ENCODE data around the gene ABCA2. TPM values are rescaled to one million over a fixed set of nuclear protein-coding genes. Genes with fewer than 3 reads are reported as not detected.

The ABCA2 gene
- total and polyA plus RNA-seq, 9 of the 15 experiments (the other 6 are each of a cell fraction or from before 2014, with no cell fraction given): 0.69 to 16.3 (median 6.1) TPM; not detected in 2

DNA sequence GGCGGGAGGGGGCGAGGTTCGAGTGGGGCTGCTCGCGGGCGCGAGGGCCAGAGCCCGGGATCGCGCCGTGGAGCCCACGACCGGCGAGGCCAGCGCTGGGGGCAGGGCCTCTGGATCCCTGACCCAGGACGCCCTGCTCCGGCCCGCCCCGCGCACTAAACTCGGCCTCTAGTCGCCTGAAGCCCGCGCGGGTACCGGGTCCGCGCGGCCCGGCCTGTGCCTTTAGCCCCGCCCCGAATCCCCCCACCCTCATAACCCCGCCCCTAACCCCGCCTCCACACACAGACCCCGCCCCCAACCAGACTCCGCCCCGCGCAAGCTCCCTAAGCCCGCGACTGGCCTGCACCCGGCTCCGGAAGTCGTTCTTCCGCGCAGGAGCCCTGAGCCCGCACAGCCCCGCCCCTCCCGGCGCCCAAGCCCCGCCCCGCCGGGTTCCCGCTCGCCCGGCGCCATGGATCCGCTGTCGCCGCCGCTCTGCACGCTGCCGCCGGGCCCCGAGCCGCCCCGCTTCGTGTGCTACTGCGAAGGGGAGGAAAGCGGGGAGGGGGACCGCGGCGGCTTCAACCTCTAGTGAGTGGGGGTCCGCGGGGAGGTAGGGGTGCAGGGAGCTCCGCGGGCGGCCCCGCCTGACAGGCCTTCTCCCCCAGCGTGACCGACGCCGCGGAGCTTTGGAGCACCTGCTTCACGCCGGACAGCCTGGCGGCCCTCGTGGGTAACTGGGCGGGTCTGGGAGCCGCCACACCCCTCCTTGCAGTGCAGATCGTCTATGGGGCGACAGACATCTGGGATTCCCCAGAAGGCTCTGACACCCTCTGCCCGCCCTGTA, 35.8 kb downstream of the ABCA2 start, which contains the start of gene PAXX (continued):
- TF ChIP-seq, protein P1, sequence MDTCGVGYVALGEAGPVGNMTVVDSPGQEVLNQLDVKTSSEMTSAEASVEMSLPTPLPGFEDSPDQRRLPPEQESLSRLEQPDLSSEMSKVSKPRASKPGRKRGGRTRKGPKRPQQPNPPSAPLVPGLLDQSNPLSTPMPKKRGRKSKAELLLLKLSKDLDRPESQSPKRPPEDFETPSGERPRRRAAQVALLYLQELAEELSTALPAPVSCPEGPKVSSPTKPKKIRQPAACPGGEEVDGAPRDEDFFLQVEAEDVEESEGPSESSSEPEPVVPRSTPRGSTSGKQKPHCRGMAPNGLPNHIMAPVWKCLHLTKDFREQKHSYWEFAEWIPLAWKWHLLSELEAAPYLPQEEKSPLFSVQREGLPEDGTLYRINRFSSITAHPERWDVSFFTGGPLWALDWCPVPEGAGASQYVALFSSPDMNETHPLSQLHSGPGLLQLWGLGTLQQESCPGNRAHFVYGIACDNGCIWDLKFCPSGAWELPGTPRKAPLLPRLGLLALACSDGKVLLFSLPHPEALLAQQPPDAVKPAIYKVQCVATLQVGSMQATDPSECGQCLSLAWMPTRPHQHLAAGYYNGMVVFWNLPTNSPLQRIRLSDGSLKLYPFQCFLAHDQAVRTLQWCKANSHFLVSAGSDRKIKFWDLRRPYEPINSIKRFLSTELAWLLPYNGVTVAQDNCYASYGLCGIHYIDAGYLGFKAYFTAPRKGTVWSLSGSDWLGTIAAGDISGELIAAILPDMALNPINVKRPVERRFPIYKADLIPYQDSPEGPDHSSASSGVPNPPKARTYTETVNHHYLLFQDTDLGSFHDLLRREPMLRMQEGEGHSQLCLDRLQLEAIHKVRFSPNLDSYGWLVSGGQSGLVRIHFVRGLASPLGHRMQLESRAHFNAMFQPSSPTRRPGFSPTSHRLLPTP (IDR thresholded peaks at IDR 0.05; ENCODE audit: borderline replicate concordance, extremely low read depth, insufficient read length): no peak
- TF ChIP-seq HINFP (tag; conservative IDR thresholded peaks at IDR 0.05; ENCODE audit: low read depth) (no peak), WHSC1 (IDR thresholded peaks at IDR 0.05; ENCODE audit: low read length) (no peak), TGIF2 (CRISPR knock-in tag; IDR thresholded peaks at IDR 0.05) (no peak), GTF2F1 (IDR thresholded peaks at IDR 0.05; ENCODE audit: low read depth, low read length) (no peak), ZNF778 (CRISPR knock-in tag; IDR thresholded peaks at IDR 0.05) (no peak), CEBPG (CRISPR knock-in tag; IDR thresholded peaks at IDR 0.05) (no peak), CEBPG (tag; conservative IDR thresholded peaks at IDR 0.05 in 1 of 2, IDR thresholded peaks at IDR 0.05 in 1 of 2) (no peak), SMARCB1 (IDR thresholded peaks at IDR 0.05; ENCODE audit: insufficient read length, low read depth) (no peak), KDM2B (CRISPR knock-in tag; IDR thresholded peaks at IDR 0.05) (no peak), CBFA2T2 (conservative IDR thresholded peaks at IDR 0.05) (no peak), FUS (optimal IDR thresholded peaks at IDR 0.05; ENCODE audit: low read depth, low read length) (no peak), HIVEP1 (CRISPR knock-in tag; IDR thresholded peaks at IDR 0.05) (no peak), ZNF766 (CRISPR knock-in tag; conservative IDR thresholded peaks at IDR 0.05) (no peak), RBM39 (optimal IDR thresholded peaks at IDR 0.05; ENCODE audit: low read depth, low read length) (no peak), ZNF830 (CRISPR knock-in tag; IDR thresholded peaks at IDR 0.05) (no peak), ZBTB11 (CRISPR knock-in tag; IDR thresholded peaks at IDR 0.05) (peak in 1 of 3 experiments; percentile 24; a peak in 1 of 6 replicates)
- TF ChIP-seq, protein P2, sequence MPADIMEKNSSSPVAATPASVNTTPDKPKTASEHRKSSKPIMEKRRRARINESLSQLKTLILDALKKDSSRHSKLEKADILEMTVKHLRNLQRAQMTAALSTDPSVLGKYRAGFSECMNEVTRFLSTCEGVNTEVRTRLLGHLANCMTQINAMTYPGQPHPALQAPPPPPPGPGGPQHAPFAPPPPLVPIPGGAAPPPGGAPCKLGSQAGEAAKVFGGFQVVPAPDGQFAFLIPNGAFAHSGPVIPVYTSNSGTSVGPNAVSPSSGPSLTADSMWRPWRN (IDR thresholded peaks at IDR 0.05; ENCODE audit: low read depth): no peak
